OCI-LY7 (cell line): ENCODE data around the gene STK32C. TPM values are rescaled to one million over a fixed set of nuclear protein-coding genes. Genes with fewer than 3 reads are reported as not detected.
"Not testable (repeated sequence)": the region's sequence is repeated elsewhere in the genome, so short reads cannot be mapped to it uniquely, and the experiment has no call there.

Experiments used
- BruUV-seq: library from RNA; stranded (reverse); fragments of 400-500 nt; replicated peaks from 2 replicates; lab custom pipeline; 2021; lab: Mats Ljungman, UMichigan
- CTCF ChIA-PET: fragments of 300-600 bp; sonication (Branson Sonifier 250); formaldehyde crosslinking; loops from one replicate; lab custom pipeline; 2022; ENCODE audit warnings: antibody characterized with exemption; ENCODE audit not compliant: unreplicated experiment; lab: Charles Lee
- POLR2A ChIA-PET: fragments of 300-600 bp; sonication (Branson Sonifier 250); formaldehyde crosslinking; loops from one replicate; lab custom pipeline; 2022; ENCODE audit warnings: antibody characterized with exemption; lab: Charles Lee
- DNase-seq: peaks from one replicate; pipeline ENCODE4 v3.0.0-alpha.2; 2015; ENCODE audit warnings: low spot score
- H2AFZ ChIP-seq: fragments of 200-600 bp; sonication (generic), shearing (Covaris generic); 2 replicates; pipeline ENCODE4 v1.6.1; 2014; ENCODE audit warnings: mild to moderate bottlenecking, antibody characterized with exemption, low read length, moderate library complexity
- H3K27ac ChIP-seq: fragments of 200-600 bp; sonication (generic); 2 replicates; pipeline ENCODE4 v1.5.1; 2014; ENCODE audit warnings: mixed run types, low read depth, mild to moderate bottlenecking, moderate library complexity, low read length, inconsistent platforms; ENCODE audit not compliant: poor library complexity, severe bottlenecking
- H3K36me3 ChIP-seq: fragments of 200-600 bp; sonication (generic); 2 replicates; pipeline ENCODE4 v1.6.1; 2014; ENCODE audit warnings: mild to moderate bottlenecking, antibody characterized with exemption, low read length, moderate library complexity, mixed read lengths; ENCODE audit not compliant: insufficient read depth
- H3K4me1 ChIP-seq: fragments of 200-600 bp; sonication (generic); 2 replicates; pipeline ENCODE4 v1.5.1; 2014; ENCODE audit warnings: mild to moderate bottlenecking, low read length; ENCODE audit not compliant: insufficient read depth, poor library complexity, severe bottlenecking
- H3K4me2 ChIP-seq: fragments of 200-600 bp; sonication (generic); 2 replicates; pipeline ENCODE4 v1.6.1; 2014; ENCODE audit warnings: mild to moderate bottlenecking, low read length
- H3K4me3 ChIP-seq: fragments of 200-600 bp; sonication (generic); 2 replicates; pipeline ENCODE4 v1.5.1; 2014; ENCODE audit warnings: mild to moderate bottlenecking, low read depth, low read length; ENCODE audit not compliant: poor library complexity, severe bottlenecking
- H3K79me2 ChIP-seq: fragments of 200-600 bp; sonication (generic); 2 replicates; pipeline ENCODE4 v1.6.1; 2016; ENCODE audit warnings: low read depth, mild to moderate bottlenecking, low read length, moderate library complexity, mixed read lengths; ENCODE audit not compliant: insufficient read depth
- H3K9me2 ChIP-seq: fragments of 200-600 bp; sonication (generic); 2 replicates; pipeline ENCODE4 v1.6.1; 2016; ENCODE audit warnings: mild to moderate bottlenecking, low read length, mixed read lengths; ENCODE audit not compliant: insufficient read depth
- H3K9me3 ChIP-seq: fragments of 200-600 bp; sonication (generic); 2 replicates; pipeline ENCODE4 v1.6.1; 2014; ENCODE audit warnings: mild to moderate bottlenecking, mixed run types, low read length, mixed read lengths
- H4K20me1 ChIP-seq: fragments of 200-600 bp; sonication (generic); 2 replicates; pipeline ENCODE4 v1.6.1; 2014; ENCODE audit warnings: mild to moderate bottlenecking, antibody characterized with exemption, low read length, moderate library complexity, mixed read lengths; ENCODE audit not compliant: insufficient read depth
- CTCF ChIP-seq: fragments of 200-600 bp; sonication (generic); conservative IDR thresholded peaks from 2 replicates; pipeline ENCODE4 v1.5.1; 2014; ENCODE audit warnings: mild to moderate bottlenecking, antibody characterized with exemption, low read length, moderate library complexity, mixed read lengths
- EZH2phosphoT487 ChIP-seq: fragments of 200-600 bp; sonication (generic); IDR thresholded peaks from 2 replicates; pipeline ENCODE4 v1.6.1; 2018; ENCODE audit warnings: low read depth, borderline replicate concordance, mild to moderate bottlenecking, mixed run types, antibody characterized with exemption, low read length, moderate library complexity, mixed read lengths
- intact Hi-C: fragments of 100-400 bp; cut with micrococcal nuclease; formaldehyde crosslinking; loops from one replicate; pipeline ENCODE4 v1.10.0; 2022; ENCODE audit not compliant: unreplicated experiment
- total RNA-seq, 2 experiments: library from RNA; depleted of rRNA in 1 of 2; stranded (reverse); fragments of >200 nt in 1 of 2; shearing (Covaris generic) in 1 of 2; gene quantifications; 2 replicates each; pipeline ENCODE4 v1.2.3, GENCODE V29; 2014 to 2022

Gene STK32C
- total RNA-seq, 2 experiments from 2014 or later = 13.1 to 30.4 TPM

- POLR2A ChIA-PET = no interaction called here
- no peak for TF ChIP-seq CTCF
- TF ChIP-seq EZH2phosphoT487 = no peak
- CTCF ChIA-PET = no interaction called here
- no peak for DNase-seq
- Histone ChIP-seq H3K79me2 (no peaks in the 10 kb centered on the region), H3K27ac (no peak overlapping the region), H3K4me2 (no peak overlapping the region), H2AFZ (no peak overlapping the region), H3K9me3 (no peaks in the 10 kb centered on the region), H4K20me1 (no peaks in the 10 kb centered on the region), H3K9me2 (no peaks in the 10 kb centered on the region), H3K4me3 (no peak overlapping the region), H3K36me3 (peaks cover 4% of the 10 kb centered on the region), H3K4me1 (no peaks in the 10 kb centered on the region)
- BruUV-seq = no TSS peak
- intact Hi-C loops = no loop called here
Observed at GRCh38 chr10:132319853-132320653, 12.3 kb upstream of the STK32C start.

GRCh38 chr10:132317477-132317876 lies 9.7 kb upstream of the STK32C start:
- H3K9me3 ChIP-seq, H3K79me2 ChIP-seq, H3K27ac ChIP-seq, H3K36me3 ChIP-seq, H2AFZ ChIP-seq, H3K4me3 ChIP-seq, H3K9me2 ChIP-seq, intact Hi-C loops, H3K4me2 ChIP-seq, H3K4me1 ChIP-seq, DNase-seq, H4K20me1 ChIP-seq, BruUV-seq: not testable (repeated sequence)
- CTCF ChIA-PET = interaction anchor here (0.6 kb wide), 1 partner anchor 14 kb away, joined by 3 read pairs; no protein-coding TSS in a partner anchor
- POLR2A ChIA-PET = interaction anchor here (0.7 kb wide), 2 partner anchors 15 to 36 kb away, joined by 3 read pairs; no protein-coding TSS in a partner anchor

GRCh38 chr10:132316133-132316532 lies 8.4 kb upstream of the STK32C start:
- POLR2A ChIA-PET = interaction anchor here (0.9 kb wide), 1 partner anchor 14 kb away, joined by 3 read pairs; no protein-coding TSS in a partner anchor

GRCh38 chr10:132314881-132315280 lies 7.1 kb upstream of the STK32C start:
- H3K4me1 ChIP-seq, intact Hi-C loops, H3K27ac ChIP-seq, H3K9me2 ChIP-seq, DNase-seq, H3K36me3 ChIP-seq, H4K20me1 ChIP-seq, BruUV-seq, H2AFZ ChIP-seq, H3K9me3 ChIP-seq, H3K4me2 ChIP-seq, H3K79me2 ChIP-seq, H3K4me3 ChIP-seq, CTCF ChIA-PET: not testable (repeated sequence)
- POLR2A ChIA-PET = interaction anchor here (1.0 kb wide), 1 partner anchor 12 kb away, joined by 3 read pairs; no protein-coding TSS in a partner anchor

More at GRCh38 chr10:132316133-132316532, 8.4 kb upstream of the STK32C start:
- H3K9me2 ChIP-seq = no peaks in the 10 kb centered on the region
- H3K9me3 ChIP-seq = no peaks in the 10 kb centered on the region
- no peaks in the 10 kb centered on the region for H3K79me2 ChIP-seq
- H3K36me3 ChIP-seq = no peaks in the 10 kb centered on the region
- BruUV-seq = no TSS peak
- H4K20me1 ChIP-seq = no peaks in the 10 kb centered on the region
- no peak overlapping the region for H3K4me2 ChIP-seq
- H3K4me3 ChIP-seq = no peak overlapping the region
- H3K4me1 ChIP-seq = no peaks in the 10 kb centered on the region
- CTCF ChIA-PET = no interaction called here
- intact Hi-C loops = no loop called here
- H2AFZ ChIP-seq = no peak overlapping the region
- DNase-seq = no peak
- no peak overlapping the region for H3K27ac ChIP-seq
- no peak for TF ChIP-seq CTCF
- no peak for TF ChIP-seq EZH2phosphoT487
